SKM-1 treated with dmso at 0.1 percent for 144 hours (cell line): ENCODE results near the gene PRMT7.
"Not testable (repeated sequence)": the region's sequence is repeated elsewhere in the genome, so short reads cannot be mapped to it uniquely, and the experiment has no call there.

ENCODE experiments used
- DNase-seq: peaks from one replicate; lab custom pipeline; 2025; ENCODE audit not compliant: unreplicated experiment; lab: John Stamatoyannopoulos, UW

Gene PRMT7

GRCh38 chr16:68283801-68284598, 26.8 kb upstream of the PRMT7 start:
- DNase-seq = no peak

- DNase-seq = peak; percentile 80
These were observed 26.0 kb upstream of the PRMT7 start for GRCh38 chr16:68284847-68285246.

GRCh38 chr16:68285683-68286082, 25.1 kb upstream of the PRMT7 start:
- DNase-seq = no peak

GRCh38 chr16:68286153-68287074, 24.4 kb upstream of the PRMT7 start:
- DNase-seq = peak; percentile 78

- DNase-seq = no peak
These were observed 23.3 kb upstream of the PRMT7 start for GRCh38 chr16:68287276-68288251.

GRCh38 chr16:68288252-68288650, 22.6 kb upstream of the PRMT7 start:
- no peak for DNase-seq

GRCh38 chr16:68288796-68289195, 22.0 kb upstream of the PRMT7 start:
- DNase-seq = not testable (repeated sequence)

GRCh38 chr16:68289202-68289601, 21.6 kb upstream of the PRMT7 start:
- no peak for DNase-seq

- DNase-seq = peak; percentile 21
These were observed 21.0 kb upstream of the PRMT7 start for GRCh38 chr16:68289621-68290329.

- no peak for DNase-seq
These were observed 20.4 kb upstream of the PRMT7 start for GRCh38 chr16:68290450-68290849.

GRCh38 chr16:68291227-68291626, 19.6 kb upstream of the PRMT7 start:
- no peak for DNase-seq

- no peak for DNase-seq
These were observed 18.4 kb upstream of the PRMT7 start for GRCh38 chr16:68292425-68292824.

GRCh38 chr16:68296291-68296690, 14.5 kb upstream of the PRMT7 start:
- DNase-seq = no peak

GRCh38 chr16:68296693-68297092, 14.1 kb upstream of the PRMT7 start:
- no peak for DNase-seq

GRCh38 chr16:68297908-68298307, 12.9 kb upstream of the PRMT7 start:
- DNase-seq = no peak

GRCh38 chr16:68298312-68298711, 12.5 kb upstream of the PRMT7 start:
- DNase-seq = no peak

GRCh38 chr16:68298907-68299561, 11.8 kb upstream of the PRMT7 start:
- DNase-seq = no peak

GRCh38 chr16:68299571-68300453, 11.0 kb upstream of the PRMT7 start:
- no peak for DNase-seq
